ENCODE measurements around the gene DNAJC4. TPM values are rescaled to one million over a fixed set of nuclear protein-coding genes. Genes with fewer than 3 reads are reported as not detected.

The DNAJC4 gene
- total RNA-seq, 4 donors from 2014 or later: 10.9 to 48.6 (median 21.9) TPM

- intact Hi-C loops (cut with DNase I): no loop called here
- Histone ChIP-seq H3K4me3 (replicated peaks in 1 of 3) (peak within 1 kb of the TSS; percentile 35 to 95 (median 63)), H3K9me3 (no peaks in the 10 kb centered on the region), H3K27ac (peak within 1 kb of the TSS; percentile 95 to 99 (median 98)), H3K4me1 (peaks cover 33 to 36% of the 10 kb centered on the region in 2 donors), H3K27me3 (no peaks in the 10 kb centered on the region), H3K36me3 (peaks cover 10 to 12% of the 10 kb centered on the region in 2 donors)
- DNase-seq: peak; percentile 98
- TF ChIP-seq CTCF (IDR thresholded peaks at IDR 0.05) (no peak), POLR2A (IDR thresholded peaks at IDR 0.05) (peak; percentile 68 to 95)
- WGBS, 2 donors: 2 to 4% methylated on average over 11 to 22 of the region's 58 CpGs
Measured at GRCh38 chr11:64240435-64241240, 10.3 kb downstream of the DNAJC4 start, which contains the start of gene FKBP2. Gene FKBP2 (plus strand): TSS chr11:64241095. CDS start chr11:64242388, 1,293 bp downstream.

GRCh38 chr11:64241241-64241490 lies 10.8 kb downstream of the DNAJC4 start:
- Histone ChIP-seq H3K4me1 (peaks cover 31 to 36% of the 10 kb centered on the region in 2 donors), H3K4me3 (replicated peaks in 1 of 3) (peak overlapping the region in 2 of 3 donors; percentile 35 to 45), H3K27me3 (no peaks in the 10 kb centered on the region), H3K27ac (peak overlapping the region; percentile 95 to 99 (median 98)), H3K36me3 (peaks cover 10 to 12% of the 10 kb centered on the region in 2 donors), H3K9me3 (no peaks in the 10 kb centered on the region)
- 0% methylated on average over 6 to 12 of the region's 24 CpGs for WGBS, 2 donors
- intact Hi-C loops (cut with DNase I): no loop called here
- peak; percentile 99 to 100 for DNase-seq
- TF ChIP-seq POLR2A (IDR thresholded peaks at IDR 0.05): no peak
- TF ChIP-seq CTCF (IDR thresholded peaks at IDR 0.05): no peak

- Histone ChIP-seq H3K36me3 (peaks cover 10 to 12% of the 10 kb centered on the region in 2 donors), H3K27ac (peak overlapping the region; percentile 78 to 99 (median 95)), H3K9me3 (no peaks in the 10 kb centered on the region), H3K4me1 (peaks cover 31 to 36% of the 10 kb centered on the region in 2 donors), H3K27me3 (no peaks in the 10 kb centered on the region), H3K4me3 (replicated peaks in 1 of 3) (peak overlapping the region; percentile 28 to 95 (median 63))
- intact Hi-C loops (cut with DNase I): no loop called here
- 0 to 1% methylated on average over 37 to 44 of the region's 63 CpGs for WGBS, 2 donors
- peak in 1 of 2 donors; percentile 7 for TF ChIP-seq POLR2A (IDR thresholded peaks at IDR 0.05)
- no peak for TF ChIP-seq CTCF (IDR thresholded peaks at IDR 0.05)
- peak; percentile 50 to 61 for DNase-seq
Measured at GRCh38 chr11:64241491-64242374, 11.4 kb downstream of the DNAJC4 start.

- DNase-seq: no peak
- H3K27me3 ChIP-seq: no peaks in the 10 kb centered on the region
- intact Hi-C loops (cut with DNase I): no loop called here
- WGBS, 2 donors: 85 to 88% methylated on average over 8 of the region's 8 CpGs
- TF ChIP-seq POLR2A (IDR thresholded peaks at IDR 0.05): no peak
- no peak overlapping the region for H3K4me3 ChIP-seq (replicated peaks in 1 of 3)
- H3K9me3 ChIP-seq: no peaks in the 10 kb centered on the region
- H3K27ac ChIP-seq: peak overlapping the region in 2 of 3 donors; percentile 78 to 99
- H3K36me3 ChIP-seq: peaks cover 0 to under 1% of the 10 kb centered on the region in 2 donors
- peaks cover 36 to 37% of the 10 kb centered on the region in 2 donors for H3K4me1 ChIP-seq
Measured at GRCh38 chr11:64243236-64243854, 13.0 kb downstream of the DNAJC4 start.

- WGBS, 2 donors: 67 to 73% methylated on average over 5 of the region's 5 CpGs
- Histone ChIP-seq H3K36me3 (no peaks in the 10 kb centered on the region), H3K9me3 (no peaks in the 10 kb centered on the region), H3K4me3 (replicated peaks in 1 of 3) (no peak overlapping the region), H3K27ac (no peak overlapping the region), H3K4me1 (peaks cover 36 to 37% of the 10 kb centered on the region in 2 donors), H3K27me3 (no peaks in the 10 kb centered on the region)
- intact Hi-C loops (cut with DNase I): no loop called here
- TF ChIP-seq POLR2A (IDR thresholded peaks at IDR 0.05) (no peak), CTCF (IDR thresholded peaks at IDR 0.05) (no peak)
- no peak for DNase-seq
Measured at GRCh38 chr11:64244107-64244506, 13.8 kb downstream of the DNAJC4 start.

Measured in thyroid gland (tissue), 4 donors.